Measurements from ENCODE around the gene ZNF575.

Gene ZNF575, protein sequence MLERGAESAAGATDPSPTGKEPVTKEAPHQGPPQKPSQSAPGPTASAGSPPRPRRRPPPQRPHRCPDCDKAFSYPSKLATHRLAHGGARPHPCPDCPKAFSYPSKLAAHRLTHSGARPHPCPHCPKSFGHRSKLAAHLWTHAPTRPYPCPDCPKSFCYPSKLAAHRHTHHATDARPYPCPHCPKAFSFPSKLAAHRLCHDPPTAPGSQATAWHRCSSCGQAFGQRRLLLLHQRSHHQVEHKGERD

DNA sequence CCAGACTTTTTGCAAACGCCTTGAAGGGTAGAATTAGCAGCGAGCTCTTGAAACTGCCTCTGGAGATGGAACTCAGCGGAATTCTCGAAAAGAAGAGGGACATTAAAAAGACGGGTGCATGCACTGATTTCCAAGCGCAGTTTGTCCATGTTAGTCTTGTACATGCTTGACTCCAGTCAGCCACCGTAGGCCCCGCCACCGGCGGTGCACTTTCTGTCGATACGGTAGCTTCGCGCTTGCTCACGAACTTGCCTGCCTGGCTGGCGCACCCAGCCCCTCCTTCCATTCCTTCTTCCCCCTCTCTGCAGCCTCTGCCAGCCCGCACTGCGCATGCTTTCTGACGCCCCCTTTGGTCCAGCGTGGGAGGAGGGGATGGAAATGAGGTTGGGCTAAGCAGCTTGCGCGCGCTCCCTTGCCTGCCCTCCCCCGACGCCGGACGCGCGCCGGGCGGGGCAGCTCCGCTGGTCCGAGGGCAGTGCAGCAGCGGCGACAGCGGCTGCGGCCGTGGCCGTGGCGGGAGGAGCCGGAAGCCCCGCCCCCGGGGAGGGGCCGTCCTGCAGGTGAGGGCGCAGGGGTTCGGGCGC is at the start of gene ZNF575:
ZNF575 (plus strand) TSS at position 227 of the 584 bp plus-strand sequence. CDS start 1,235 bp downstream, outside the sequence.
- peak; percentile 96 for DNase-seq

DNA sequence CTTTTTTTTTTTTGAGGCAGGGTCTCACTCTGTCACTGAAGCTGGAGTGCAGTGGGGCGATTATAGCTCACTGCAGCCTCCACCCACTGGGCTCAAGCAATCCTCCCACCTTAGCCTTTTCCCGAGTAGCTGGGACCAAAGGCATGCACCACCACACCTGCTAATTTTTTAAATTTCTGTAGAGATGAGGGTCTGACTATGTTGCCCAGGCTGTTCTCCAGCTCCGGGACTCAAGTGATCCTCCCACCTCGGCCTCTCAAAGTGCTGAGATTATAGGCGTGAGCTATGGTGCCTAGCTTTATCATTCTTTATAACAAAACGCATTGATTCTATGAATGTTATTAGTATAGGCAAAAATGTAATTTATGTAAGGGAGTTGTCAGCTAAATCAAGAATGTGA is 49.7 kb upstream of the ZNF575 start:
- no peak for DNase-seq

DNA sequence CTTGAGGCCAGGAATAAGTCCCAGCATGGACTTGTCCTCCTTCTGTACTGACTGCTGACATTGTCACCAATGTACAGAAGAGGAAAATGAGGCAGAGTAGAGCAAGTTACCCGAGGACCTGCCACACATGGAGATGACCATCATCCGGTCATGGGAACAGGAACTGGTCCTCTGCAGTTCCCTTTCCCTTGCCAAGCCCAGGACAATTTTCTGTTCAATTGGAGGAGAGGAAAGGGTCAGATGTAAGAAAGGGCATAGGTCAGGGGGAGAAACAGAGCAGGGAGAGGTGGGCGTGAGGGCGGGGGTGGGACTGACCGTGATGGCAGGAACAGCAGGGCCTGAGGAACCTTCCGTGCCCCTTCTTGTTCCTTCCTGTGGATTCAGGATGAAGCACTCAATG is 47.0 kb upstream of the ZNF575 start:
- DNase-seq: no peak

DNA sequence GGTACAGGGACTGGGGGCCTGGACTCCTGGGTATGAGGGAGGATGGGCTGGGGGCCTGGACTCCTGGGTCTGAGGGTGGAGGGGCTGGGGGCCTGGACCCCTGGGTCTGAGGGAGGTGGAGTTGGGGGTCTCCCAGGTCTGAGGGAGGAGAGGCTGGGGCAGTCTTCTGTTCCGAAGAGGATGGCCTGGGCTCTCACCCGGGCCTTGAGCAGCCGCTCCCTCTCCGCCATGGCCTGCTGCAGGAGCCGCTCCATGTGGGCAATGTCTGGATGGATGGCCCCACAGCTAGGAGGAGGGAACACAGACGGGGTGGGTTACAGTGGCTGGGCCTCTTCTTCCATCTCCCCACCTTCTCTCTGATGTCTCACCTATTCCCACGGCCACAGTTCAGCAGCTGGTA is 46.6 kb upstream of the ZNF575 start:
- DNase-seq: no peak

DNA sequence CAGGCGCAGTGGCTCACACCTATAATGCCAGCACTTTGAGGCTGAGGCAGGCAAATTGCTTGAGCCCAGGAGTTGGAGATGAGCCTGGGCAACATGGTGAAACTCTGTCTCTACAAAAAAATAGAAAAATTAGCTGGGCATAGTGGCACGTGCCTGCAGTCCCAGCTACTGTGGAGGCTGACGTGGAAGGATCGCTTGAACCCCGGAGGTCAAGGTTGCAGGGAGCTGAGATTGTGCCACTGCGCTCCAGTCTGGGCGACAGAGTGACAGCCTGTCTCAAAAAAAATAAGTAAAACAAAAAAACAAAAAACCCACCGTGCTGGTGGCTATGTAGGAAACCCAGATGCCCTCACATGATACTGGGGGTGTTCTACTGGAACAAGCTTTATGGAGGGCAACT is 44.8 kb upstream of the ZNF575 start:
- DNase-seq: no peak

DNA sequence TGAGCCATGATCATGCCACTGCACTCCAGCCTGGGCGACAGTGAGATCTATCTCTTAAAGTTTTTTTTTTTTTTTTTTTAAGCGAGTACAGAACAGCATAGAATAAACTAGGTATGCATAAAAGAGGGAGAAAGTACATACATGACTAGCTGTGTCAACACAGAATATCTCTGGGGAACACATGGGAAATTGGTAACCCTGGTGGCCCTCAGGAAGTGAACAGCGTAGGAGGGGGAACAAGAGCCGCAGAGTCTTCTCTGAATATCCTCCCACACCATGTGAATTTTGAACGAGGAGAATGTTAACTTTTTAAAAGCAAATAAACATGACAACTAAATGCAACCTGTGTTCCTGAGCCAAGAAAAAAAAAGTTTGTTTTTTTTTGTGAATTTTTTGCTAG is 43.7 kb upstream of the ZNF575 start:
- no peak for DNase-seq

DNA sequence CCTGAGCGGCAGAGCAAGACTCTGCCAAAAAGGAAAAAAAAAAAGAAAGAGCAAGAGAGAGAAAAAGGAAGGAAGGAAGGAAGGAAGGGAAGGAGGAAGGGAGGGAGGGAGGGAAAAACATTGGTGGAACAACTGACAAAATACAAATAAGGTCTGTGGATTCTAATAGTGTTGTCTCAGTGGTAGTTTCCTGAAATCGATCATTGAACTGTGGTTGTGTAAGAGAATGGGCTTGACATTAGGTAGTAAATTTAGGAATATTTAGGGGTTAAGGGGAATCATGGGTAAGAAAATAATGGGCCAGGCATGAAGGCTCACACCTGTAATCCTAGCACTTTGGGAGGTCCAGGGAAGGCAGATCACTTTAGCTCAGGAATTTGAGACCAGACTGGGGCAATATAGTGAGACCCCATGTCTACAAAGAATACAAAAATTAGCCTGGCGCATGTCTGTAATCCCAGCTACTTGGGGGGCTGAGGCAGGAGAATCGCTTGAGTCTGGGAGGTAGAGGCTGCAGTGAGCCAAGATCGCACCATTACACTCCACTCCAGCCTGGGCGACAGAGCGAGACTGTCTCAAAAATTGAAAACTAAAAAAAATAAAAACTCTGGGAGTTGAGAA is 42.9 kb upstream of the ZNF575 start:
- no peak for DNase-seq

DNA sequence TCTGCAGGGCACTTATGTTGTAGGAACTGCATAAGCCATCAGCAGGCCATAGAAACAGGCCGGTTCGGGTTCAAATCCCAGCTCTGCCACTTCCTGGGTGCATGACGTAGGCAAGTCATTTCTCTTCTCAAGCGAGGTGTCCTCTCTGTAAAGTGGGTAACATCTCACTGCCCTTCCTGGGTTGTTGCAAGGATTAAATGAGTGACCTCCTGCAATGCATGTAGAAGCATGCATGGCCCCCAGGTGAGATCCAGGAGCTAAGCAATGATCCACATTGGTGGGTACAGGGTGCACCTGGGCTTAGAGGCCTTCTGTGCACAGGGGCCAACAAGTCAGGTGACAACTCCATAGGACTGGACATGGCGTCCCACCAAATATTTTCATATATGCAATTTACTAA is 42.2 kb upstream of the ZNF575 start:
- DNase-seq: no peak

DNA sequence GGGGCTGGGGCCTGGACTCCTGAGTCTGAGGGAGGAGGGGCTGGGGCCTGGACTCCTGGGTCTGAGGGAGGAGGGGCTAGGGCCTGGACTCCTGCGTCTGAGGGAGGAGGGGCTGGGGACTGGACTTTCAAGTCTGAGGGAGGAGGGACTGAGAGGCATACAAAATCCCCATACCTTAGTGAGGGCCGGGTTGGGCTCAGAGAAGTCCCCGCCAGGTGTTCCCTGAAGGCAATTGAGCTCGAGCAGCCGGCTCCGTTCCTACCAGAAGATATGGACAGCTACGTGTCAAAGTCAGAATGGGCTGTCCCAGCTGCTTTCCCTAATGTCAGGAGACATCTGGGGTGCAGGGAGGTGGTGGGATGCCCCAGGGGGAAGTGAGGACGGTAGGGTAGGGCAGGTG is 37.9 kb upstream of the ZNF575 start:
- DNase-seq: no peak

DNA sequence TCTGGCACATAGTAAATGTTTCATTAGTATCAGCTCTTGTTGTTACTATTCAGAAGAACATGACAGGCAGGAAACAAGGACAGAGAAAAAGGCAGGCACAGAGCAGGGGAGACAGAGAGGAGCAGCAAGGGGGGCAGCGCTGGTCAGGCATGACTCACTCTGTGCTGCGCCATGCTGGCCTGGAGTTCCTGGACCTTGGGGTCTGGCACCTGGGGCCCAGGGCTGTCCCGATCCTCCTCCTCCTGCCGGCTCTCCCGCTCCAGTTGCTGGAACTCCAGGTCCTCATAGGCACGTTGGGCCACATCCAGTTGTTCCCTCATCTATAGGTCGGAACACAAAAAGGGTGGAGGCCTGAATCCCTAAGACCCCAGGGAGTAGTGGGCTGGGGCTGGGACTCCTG is 36.0 kb upstream of the ZNF575 start:
- no peak for DNase-seq

DNA sequence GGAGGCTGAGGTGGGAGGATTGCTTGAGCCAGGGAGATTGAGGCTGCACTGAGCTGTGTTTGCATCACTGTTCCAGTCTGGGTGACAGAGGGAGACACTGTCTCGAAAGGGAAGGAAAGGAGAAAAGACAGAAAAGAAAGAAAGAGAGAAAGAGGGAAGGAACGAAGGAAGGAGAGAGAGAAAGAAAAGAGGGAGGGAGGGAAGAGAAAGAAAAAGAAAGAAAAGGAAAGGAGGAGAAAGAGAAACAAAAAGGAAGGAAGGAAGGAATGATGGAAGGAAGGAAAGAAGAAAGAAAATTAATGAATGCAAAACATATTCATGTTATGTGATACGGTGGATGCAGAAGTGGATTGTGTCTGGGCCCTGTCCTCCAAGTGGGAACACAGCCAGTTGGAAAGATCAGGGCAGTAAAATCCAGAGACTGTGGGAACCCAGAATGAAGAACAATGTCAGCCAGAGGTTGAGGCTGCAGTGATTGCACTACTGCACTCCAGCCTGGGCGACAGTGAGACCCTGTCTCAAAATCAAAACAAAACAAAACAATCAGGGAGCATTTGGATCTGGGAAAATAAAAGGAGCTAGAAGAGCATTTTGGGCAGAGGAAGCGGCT is 34.6 kb upstream of the ZNF575 start:
- no peak for DNase-seq

DNA sequence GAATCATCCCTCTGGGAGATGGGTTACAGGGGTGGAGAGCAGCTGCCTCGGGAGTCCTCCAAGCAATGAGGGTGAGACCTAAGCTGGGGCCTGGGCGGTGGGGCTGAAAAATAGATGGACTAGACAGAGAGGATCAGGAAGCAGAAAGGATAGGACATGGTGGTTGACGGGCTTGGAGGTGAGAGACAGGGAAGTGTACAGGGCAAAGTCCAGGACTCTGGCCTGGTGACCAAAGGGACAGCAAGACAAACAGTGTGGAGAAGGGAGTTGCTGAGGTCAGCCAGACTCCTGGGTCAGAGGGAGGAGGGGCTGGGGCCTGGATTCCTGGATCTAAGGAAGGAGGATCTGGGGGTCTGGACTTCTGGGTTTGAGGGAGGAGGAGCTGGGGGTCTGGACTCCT is 33.9 kb upstream of the ZNF575 start:
- no peak for DNase-seq

DNA sequence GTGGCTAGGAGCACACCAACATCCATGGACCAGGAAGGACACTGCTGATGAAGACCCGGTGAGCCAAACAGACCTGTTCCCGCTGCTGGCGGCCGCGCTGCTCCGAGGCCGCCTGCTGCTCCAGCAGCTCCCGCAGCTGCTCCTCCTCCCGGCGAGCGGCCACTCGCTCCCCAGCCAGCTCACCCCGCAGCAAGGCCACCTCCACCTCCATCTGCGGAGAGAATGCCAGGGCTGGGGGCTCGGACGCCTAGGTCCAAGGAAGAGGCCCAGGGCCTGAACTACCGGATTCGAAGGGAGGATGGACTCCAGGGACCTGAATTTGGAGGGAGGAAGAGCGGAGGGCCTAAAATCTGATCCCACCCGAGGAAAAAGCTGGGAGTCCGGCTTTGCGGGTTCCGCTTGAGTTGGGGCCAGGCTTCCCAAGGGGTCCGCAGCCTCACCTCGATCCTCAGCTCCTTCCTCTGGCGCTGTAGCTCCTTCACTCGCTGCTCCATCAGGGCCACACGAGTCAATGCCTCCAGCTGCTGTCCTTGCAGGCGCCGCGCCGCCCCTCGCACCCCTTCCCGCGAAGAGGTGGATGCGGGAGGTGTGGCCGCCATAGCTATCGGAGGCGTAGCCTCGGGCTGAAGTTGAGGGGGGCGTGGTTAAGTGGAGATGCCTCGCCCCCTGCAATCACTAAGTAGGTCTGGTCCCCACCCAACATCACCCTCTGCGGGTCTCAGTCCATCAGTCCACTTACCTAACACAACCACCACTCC is 31.1 kb upstream of the ZNF575 start:
- DNase-seq: peak; percentile 49

DNA sequence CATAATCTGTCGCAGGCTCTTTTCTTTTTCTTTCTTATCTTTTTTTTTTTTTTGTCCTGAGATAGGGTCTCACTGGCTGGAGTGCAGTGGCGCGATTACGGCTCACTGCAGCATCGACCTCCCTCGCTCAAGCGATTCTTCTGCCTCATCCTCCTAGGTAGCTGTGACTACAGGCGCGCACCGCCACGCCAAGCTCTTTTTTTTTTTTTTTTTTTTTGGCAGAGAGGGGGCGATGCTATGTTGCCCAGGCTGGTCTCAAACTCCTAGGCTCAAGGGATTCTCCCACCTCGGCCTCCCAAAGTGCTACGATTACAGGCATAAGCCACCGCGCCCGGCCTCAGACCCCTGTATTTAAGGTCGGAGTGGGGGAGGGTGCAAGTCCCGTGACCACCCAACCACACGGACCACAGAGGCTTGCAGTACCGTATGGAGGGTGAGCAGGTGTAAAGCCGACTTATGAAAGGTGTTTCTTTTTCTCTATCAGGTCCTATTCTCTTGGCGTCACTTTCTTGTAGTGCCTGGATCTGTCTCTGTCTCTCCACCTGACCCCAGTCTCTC is 30.5 kb upstream of the ZNF575 start:
- DNase-seq: no peak

DNA sequence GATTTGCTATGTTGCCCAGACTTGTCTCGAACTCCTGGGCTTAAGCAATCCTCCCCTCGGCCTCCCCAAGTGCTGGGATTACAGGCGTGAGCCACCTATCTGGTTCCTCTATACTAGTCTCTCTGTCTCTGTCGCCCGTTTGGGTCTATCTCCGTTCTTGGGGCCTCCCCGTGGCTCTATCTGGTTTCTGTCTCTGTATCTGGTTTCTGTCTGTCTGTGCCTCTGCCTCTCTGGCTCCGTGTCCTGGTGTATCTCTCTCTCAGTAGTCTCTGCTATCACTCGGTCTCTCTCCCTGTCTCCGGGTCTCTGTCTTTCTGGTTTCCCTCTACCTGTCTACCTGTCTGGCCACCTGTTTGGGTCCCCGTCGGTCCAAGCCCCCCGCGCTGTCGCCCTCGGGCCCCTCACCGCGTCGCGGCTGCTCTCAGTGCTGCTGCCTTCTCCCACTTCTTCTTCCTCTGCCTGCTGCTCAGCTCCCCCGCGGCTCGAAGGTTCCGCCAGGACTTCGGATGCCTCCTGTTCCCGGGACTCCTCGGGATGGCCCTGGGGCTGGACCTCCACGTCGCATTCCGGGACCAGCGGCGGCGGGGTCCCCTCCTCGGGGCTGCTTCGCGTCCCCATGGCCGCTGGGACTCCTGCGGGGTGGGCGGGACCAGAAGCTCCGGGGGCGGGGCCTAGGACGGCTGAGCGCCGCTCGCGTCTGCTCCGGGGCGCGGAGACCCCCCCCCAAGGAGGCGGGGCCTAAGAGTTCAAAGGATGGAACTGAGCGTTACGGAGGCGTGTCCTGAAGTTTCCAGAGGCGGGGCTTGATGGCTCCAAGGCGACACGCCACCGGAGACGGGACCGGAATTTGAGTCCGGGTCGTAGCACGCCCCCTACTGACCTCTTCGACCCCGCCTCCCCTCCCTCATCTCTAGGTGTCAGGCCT is 29.2 kb upstream of the ZNF575 start:
- DNase-seq: peak; percentile 91

DNA sequence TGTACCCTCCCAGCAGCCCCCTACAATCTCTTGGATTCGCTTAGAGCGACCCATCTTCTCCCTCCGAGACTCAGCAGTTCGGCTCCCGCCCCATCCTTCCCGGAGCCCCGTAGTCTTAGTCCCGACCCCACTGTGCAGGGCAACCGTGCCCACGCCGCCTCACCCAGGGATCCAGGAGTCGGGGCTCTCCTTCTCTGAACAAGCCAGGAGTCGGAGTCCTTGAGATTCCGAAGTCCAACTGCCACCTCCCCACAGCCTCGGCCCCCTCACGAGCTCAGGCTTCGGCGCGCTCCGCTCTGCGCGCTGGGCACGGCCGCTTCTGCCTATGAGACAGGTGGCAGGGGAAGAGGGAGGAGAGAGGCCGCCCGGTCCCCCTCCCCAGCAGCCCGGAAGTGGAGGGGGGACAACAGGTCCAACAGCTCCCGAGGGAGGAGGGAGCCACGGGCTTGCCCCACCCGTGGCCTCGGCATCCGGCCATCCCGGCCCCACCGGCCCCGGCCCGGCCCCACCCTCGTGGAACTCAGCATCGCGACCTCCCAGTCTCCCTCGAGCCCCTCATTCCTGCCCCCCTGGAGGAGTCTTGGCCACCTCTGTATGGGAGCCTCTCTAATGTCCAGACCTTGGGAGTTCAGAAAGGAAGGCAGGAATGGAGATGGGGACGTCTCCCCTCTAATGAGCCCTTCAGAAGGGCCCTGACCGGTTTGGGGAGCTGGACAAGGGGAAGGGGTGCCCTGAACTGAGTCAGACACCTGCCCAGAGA is 28.4 kb upstream of the ZNF575 start, which contains the start of gene PHLDB3:
PHLDB3 (minus strand) TSS at position 321 of the 760 bp plus-strand sequence. CDS start 628 bp downstream, outside the sequence.
- no peak for DNase-seq

DNA sequence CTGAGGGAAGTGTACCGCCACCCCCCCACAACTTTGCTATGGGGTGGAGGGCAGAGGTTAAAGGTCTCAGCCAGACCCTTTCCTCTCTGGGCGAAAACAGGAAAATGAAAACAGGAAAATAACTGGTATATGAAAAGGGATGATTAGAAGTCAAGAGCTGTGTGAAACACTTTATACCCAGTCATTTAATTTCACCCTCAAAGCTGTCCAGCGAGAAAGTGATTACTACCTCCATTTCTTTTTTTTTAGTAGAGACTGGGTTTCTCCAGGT is 27.9 kb upstream of the ZNF575 start:
- DNase-seq: no peak

DNA sequence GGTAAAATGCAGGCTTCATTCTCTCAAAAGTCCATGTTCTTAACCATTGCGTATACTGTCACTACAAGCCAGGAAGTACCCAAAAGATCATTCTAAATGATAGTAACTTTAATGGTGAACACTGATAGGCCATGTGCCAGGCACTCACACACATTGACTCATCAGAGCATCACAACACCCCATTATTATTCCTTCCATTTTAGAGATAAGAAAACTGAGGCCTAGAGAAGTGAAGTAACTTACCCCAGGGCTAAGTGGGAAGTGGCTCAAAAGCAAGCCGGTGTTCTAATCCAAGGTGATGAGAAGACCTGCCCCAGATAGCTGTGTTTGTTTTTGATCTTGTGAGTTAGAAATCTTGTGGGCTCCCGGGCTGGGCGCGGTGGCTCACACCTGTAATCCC is 27.0 kb upstream of the ZNF575 start:
- DNase-seq: no peak

DNA sequence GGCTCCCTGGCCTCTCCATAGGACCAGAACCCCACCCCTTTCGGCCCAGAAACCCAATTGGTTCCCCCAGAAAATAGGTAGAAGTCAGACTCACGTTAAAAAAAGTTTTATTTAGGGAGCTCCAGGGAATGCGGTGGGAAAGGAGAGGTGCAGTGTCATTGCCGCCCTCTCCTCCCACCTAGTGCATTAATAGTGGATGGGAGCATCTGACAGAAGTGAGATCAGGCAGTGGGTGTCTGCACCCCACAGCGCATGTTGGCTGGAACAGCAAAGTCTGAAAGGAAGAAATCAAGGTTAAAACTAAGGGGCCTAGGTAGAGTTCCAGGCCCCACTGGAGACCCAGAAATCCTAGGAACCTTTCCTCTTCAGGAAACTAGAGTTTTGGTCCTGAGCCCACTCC is 26.4 kb upstream of the ZNF575 start:
- no peak for DNase-seq

DNA sequence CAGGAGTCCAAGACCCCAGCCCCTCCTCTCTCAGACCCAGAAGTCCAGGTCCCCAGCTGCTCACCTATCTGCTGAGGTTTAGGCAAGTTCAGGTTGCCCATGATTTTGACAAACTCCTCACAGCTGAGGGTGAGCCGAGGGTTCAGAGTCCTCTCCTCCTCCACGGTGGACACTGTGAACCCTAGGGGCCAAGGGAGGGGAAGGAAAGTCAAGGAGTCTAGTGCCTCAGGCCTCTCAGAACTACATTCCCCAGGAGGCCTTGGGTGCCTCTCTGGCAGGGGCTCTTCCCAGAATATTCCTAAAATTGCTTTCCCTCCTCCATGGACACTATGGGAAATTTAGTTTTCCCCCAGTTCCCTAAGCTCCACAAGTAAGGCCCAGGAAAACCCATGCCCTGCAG is 25.1 kb upstream of the ZNF575 start:
- DNase-seq: no peak

DNA sequence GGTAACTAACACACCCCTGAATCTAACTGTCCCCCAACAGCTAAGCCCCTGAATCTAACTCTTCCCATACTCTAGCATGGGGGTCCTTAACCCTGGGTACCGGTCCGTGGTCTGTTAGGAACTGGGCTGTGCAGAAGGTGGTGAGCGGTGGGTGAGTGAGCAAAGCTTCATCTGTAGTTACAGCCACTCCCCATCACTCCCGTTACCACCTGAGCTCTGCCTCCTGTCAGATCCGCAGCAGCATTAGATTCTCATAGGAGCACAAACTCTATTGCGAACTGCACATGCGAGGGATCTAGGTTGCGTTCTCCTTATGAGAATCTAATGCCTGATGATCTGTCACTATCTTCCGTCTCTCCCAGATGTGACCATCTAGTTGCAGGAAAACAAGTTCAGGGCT is 22.3 kb upstream of the ZNF575 start:
- DNase-seq: no peak

Measured in retina (tissue), 1 donor.